ENCODE results near the gene OR2F1. TPM values are rescaled to one million over a fixed set of nuclear protein-coding genes. Genes with fewer than 3 reads are reported as not detected.

The OR2F1 gene
- total RNA-seq, 4 donors from 2014 or later, result not detected

DNA sequence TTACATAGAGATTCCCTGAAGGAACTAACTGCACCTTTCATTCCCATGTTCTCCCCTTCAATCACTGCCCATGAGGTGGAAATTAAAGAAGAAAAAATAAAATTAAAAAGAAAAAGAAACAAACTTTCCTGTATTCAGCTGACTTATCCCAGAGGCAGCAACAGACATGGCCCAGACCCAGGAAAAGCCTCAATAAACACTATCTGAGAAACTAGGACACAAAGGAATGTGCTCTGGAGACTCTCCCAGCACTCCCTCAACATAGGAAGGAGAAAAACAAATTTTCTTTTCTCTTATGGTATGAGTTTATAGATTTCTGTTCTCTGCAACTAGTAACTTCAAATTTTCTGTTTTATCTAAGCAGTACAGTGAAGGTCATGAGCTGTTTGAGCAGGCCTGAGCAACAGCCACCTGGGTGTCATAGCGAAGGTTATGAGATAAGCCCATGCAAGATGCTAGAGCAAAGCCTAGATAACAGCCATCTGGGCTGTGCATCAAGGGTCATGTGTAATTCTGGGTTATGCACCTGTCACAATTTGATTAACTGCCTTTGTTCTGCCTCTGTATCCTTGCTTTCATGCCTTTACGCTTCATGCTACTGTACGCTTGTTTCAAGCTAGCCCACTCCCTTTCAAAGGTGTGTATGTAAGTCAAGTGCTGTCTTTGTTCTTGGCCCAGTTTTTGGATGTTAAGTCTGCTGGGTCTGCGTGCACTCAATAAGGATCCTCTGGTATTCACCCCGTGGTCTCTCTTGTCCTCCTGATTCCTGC is 34.5 kb downstream of the OR2F1 start:
- no peak for TF ChIP-seq POLR2A (IDR thresholded peaks at IDR 0.05)
- TF ChIP-seq, protein P1, sequence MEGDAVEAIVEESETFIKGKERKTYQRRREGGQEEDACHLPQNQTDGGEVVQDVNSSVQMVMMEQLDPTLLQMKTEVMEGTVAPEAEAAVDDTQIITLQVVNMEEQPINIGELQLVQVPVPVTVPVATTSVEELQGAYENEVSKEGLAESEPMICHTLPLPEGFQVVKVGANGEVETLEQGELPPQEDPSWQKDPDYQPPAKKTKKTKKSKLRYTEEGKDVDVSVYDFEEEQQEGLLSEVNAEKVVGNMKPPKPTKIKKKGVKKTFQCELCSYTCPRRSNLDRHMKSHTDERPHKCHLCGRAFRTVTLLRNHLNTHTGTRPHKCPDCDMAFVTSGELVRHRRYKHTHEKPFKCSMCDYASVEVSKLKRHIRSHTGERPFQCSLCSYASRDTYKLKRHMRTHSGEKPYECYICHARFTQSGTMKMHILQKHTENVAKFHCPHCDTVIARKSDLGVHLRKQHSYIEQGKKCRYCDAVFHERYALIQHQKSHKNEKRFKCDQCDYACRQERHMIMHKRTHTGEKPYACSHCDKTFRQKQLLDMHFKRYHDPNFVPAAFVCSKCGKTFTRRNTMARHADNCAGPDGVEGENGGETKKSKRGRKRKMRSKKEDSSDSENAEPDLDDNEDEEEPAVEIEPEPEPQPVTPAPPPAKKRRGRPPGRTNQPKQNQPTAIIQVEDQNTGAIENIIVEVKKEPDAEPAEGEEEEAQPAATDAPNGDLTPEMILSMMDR (IDR thresholded peaks at IDR 0.05), result no peak
- intact Hi-C loops (cut with DNase I), result no loop called here
- Histone ChIP-seq H3K27ac (no peak overlapping the region), H3K9me3 (no peaks in the 10 kb centered on the region), H3K4me1 (no peaks in the 10 kb centered on the region), H3K36me3 (no peaks in the 10 kb centered on the region), H3K4me3 (replicated peaks in 1 of 3) (no peak overlapping the region), H3K27me3 (no peaks in the 10 kb centered on the region)
- 94% methylated on average over 5 of the region's 5 CpGs for WGBS, 2 donors
- DNase-seq, result peak in 1 of 2 donors; percentile 37

DNA sequence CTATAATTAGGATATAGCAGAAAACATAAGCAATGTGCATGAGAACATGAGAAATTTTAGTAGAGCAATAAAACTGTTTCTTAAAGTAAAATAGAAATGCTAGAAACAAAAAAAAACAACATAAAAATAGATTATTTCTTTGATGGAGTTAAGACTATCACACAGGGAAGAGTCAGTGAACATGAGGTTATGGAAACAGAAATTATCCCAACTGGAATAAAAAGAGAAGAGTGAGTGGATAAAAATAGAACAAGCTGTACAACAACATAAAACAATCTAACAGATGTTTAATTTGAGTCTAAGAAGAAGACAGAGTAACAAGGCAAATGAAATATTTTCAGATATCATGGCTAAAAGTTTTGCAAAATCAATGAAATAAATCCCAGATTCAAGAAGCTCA is 38.0 kb downstream of the OR2F1 start:
- TF ChIP-seq POLR2A (IDR thresholded peaks at IDR 0.05), result no peak
- TF ChIP-seq, protein P1 (IDR thresholded peaks at IDR 0.05), result no peak
- intact Hi-C loops (cut with DNase I), result no loop called here
- no peak overlapping the region for H3K27ac ChIP-seq
- no peaks in the 10 kb centered on the region for H3K4me1 ChIP-seq
- H3K36me3 ChIP-seq, result no peaks in the 10 kb centered on the region
- no peaks in the 10 kb centered on the region for H3K9me3 ChIP-seq
- no peak for DNase-seq
- H3K27me3 ChIP-seq, result no peaks in the 10 kb centered on the region
- no peak overlapping the region for H3K4me3 ChIP-seq (replicated peaks in 1 of 3)

DNA sequence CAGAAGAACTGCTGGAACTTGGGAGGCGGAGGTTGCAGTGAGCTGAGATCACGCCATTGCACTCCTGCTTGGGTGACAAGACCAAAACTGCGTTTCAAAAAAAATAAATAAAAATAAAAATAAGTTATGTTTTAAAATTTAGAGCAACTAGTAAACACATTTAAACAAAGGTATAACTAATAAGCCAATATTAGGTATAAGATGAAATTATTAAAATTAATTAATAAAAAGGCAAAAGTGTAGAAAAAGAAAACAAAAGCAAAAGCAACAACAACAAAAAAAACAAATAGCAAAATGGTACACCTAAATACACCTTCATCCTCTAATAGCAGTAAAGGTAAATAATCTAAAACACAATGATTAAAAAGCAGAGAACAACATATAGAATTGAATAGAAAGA is 39.3 kb downstream of the OR2F1 start:
- TF ChIP-seq POLR2A (IDR thresholded peaks at IDR 0.05), result no peak
- TF ChIP-seq, protein P1 (IDR thresholded peaks at IDR 0.05), result no peak
- intact Hi-C loops (cut with DNase I), result no loop called here
- DNase-seq, result no peak
- Histone ChIP-seq H3K4me1 (no peaks in the 10 kb centered on the region), H3K9me3 (no peaks in the 10 kb centered on the region), H3K4me3 (replicated peaks in 1 of 3) (no peak overlapping the region), H3K27me3 (no peaks in the 10 kb centered on the region), H3K27ac (no peak overlapping the region), H3K36me3 (no peaks in the 10 kb centered on the region)
- 92 to 93% methylated on average over 3 of the region's 3 CpGs for WGBS, 2 donors

DNA sequence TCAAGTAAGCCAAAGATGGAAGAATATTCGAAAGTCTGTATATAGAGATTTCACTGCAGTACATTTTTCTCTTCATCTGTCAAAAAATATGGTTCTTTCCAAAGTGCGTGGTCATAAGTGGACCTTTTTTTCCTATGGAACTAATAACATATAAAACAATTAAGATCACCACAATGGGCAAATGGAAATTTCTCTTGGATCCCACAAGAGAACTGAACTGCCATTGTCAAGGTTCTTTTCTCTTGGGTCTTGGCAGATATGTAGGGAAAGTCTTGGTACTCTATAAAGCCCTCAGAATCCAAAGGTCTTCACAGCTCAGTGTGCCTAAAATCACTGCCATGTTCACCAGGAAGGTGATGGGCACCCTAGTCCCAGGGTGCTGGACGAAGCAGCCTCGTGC is 45.4 kb downstream of the OR2F1 start, which contains the start of gene OR6B1:
TSS of gene OR6B1 (plus strand) at position 301 of the 400 bp plus-strand sequence. CDS start 3,677 bp downstream, outside the sequence.
- H3K36me3 ChIP-seq, result no peaks in the 10 kb centered on the region
- no peaks in the 10 kb centered on the region for H3K27me3 ChIP-seq
- TF ChIP-seq, protein P1 (IDR thresholded peaks at IDR 0.05), result no peak
- TF ChIP-seq POLR2A (IDR thresholded peaks at IDR 0.05), result no peak
- 90 to 92% methylated on average over 4 of the region's 4 CpGs for WGBS, 2 donors
- no peaks in the 10 kb centered on the region for H3K9me3 ChIP-seq
- intact Hi-C loops (cut with DNase I), result no loop called here
- no peak for DNase-seq
- no peak within 1 kb of the TSS for H3K4me3 ChIP-seq (replicated peaks in 1 of 3)
- no peaks in the 10 kb centered on the region for H3K4me1 ChIP-seq
- no peak within 1 kb of the TSS for H3K27ac ChIP-seq

DNA sequence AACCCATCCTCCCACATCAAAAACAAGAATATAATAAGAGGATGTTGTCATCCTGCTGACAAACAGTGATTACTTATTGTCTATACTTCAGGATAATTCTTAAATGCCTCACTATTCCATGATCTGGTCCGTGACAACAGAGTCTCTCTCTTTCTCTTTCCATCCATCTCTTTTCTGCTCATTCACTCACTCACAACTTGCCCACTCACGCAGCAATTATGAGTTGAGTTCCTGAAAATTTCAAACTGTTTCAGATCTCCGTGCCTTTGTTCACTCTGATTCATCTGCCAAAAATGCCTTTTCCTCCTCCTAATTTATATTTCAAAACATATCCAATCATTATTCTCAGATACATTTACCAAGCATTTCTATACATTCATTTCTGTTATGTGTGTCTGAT is 46.9 kb downstream of the OR2F1 start:
- Histone ChIP-seq H3K36me3 (no peaks in the 10 kb centered on the region), H3K9me3 (no peaks in the 10 kb centered on the region), H3K27ac (no peak overlapping the region), H3K27me3 (no peaks in the 10 kb centered on the region), H3K4me1 (no peaks in the 10 kb centered on the region), H3K4me3 (replicated peaks in 1 of 3) (no peak overlapping the region)
- intact Hi-C loops (cut with DNase I), result no loop called here
- TF ChIP-seq, protein P1 (IDR thresholded peaks at IDR 0.05), result no peak
- no peak for TF ChIP-seq POLR2A (IDR thresholded peaks at IDR 0.05)
- WGBS, 2 donors, result 83 to 91% methylated on average over 3 of the region's 3 CpGs
- DNase-seq, result no peak
